ENCODE data around the gene NXNL2. TPM values are rescaled to one million over a fixed set of nuclear protein-coding genes. Genes with fewer than 3 reads are reported as not detected.

Gene NXNL2
- total RNA-seq, 1 experiment from 2014 or later: 1.4 TPM

DNA sequence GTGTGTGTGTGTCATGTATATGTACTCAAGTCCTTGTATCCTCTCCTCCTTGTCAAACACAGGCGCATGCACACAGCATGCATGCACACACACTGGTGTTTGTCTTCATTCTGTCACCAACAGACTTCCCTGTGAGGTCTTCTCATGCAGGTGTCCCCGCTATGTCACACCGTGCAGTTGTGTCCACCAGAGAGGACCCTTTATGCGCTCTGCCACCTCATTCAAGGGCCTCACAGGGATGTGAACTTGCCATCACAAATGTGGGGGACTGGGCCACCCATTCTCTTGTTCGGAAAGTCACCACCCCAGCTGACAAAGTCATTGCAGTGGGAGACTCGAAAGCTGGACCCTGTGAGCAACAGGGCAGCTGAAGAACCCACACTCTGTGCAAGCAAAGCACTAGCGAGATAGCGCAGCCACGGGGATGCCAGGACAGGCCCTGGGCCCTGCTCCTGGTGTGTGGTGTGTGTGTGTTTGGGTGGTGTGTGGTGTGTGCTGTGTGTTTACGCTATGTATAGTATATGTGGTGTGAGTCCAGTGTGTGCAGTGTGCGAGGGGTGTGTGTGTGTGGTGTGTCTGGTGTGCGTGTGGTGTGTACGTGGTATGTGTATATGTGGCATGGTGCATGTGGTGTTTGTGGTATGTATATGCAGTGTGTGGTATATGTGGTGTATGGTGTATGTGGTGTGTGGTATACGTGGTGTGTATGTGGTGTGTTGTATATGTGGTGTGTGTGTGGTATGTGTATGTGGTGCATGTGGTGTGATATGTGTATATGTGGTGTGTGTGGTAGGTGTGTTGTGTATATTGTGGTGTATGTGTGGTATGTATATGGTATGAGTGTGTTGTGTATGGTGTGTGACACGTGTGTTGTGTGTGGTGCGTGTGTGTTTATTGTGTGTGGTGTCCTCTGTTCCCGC lies 30.9 kb upstream of the NXNL2 start:
- BruUV-seq (replicated peaks): no TSS peak
- intact Hi-C loops (cut with micrococcal nuclease; ENCODE audit: unreplicated experiment): no loop called here
- CTCF ChIA-PET: no interaction called here

DNA sequence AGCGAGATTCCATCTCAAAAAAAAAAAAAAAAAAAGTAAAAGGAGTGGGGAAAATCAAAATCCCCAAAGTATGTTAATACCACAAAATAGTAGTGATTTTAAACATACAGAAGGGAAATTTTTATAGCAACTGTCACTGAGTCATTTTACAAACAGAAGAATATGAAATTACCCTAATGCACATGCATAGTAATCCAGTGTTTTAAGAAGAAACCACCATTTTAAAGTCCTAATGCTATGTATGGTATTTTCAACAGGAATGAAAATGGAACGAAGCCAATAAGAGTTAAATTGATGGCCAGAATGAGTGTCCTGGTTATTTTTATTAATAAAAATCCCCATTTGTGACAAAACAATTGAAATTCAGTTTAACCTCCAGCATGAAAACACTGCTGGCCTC lies 26.7 kb upstream of the NXNL2 start:
- TF ChIP-seq, protein P1, sequence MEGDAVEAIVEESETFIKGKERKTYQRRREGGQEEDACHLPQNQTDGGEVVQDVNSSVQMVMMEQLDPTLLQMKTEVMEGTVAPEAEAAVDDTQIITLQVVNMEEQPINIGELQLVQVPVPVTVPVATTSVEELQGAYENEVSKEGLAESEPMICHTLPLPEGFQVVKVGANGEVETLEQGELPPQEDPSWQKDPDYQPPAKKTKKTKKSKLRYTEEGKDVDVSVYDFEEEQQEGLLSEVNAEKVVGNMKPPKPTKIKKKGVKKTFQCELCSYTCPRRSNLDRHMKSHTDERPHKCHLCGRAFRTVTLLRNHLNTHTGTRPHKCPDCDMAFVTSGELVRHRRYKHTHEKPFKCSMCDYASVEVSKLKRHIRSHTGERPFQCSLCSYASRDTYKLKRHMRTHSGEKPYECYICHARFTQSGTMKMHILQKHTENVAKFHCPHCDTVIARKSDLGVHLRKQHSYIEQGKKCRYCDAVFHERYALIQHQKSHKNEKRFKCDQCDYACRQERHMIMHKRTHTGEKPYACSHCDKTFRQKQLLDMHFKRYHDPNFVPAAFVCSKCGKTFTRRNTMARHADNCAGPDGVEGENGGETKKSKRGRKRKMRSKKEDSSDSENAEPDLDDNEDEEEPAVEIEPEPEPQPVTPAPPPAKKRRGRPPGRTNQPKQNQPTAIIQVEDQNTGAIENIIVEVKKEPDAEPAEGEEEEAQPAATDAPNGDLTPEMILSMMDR (IDR thresholded peaks at IDR 0.05): no peak
- TF ChIP-seq SIN3A (IDR thresholded peaks at IDR 0.05; ENCODE audit: borderline replicate concordance, insufficient read depth, low read depth, low read length) (no peak), POLR2AphosphoS5 (IDR thresholded peaks at IDR 0.05; ENCODE audit: low read depth, low read length) (no peak)
- no peaks in the 10 kb centered on the region for H3K27me3 ChIP-seq (ENCODE audit: control insufficient read depth, insufficient read depth, low read length)
- H3K4me1 ChIP-seq (ENCODE audit: control insufficient read depth, insufficient read depth, low read length): no peaks in the 10 kb centered on the region
- ChIA-PET CTCF (no interaction called here), POLR2A (no interaction called here)
- no TSS peak for BruUV-seq (replicated peaks)
- DNase-seq (ENCODE audit: low read depth, low spot score) (no peak), ATAC-seq (no peak)
- H3K4me3 ChIP-seq (ENCODE audit: low read depth in 2 of 2, low read length in 2 of 2): no peak overlapping the region
- H3K36me3 ChIP-seq (ENCODE audit: control insufficient read depth, insufficient read depth, low read length): no peaks in the 10 kb centered on the region
- in situ Hi-C loops (cut with HindIII; ENCODE audit: low pct_unique_long_range_greater_than_20kb, low sequenced_read_pairs) (no loop called here), intact Hi-C loops (cut with micrococcal nuclease; ENCODE audit: unreplicated experiment) (no loop called here)
- H3K27ac ChIP-seq (ENCODE audit: low read length): no peak overlapping the region
- H3K9me3 ChIP-seq (ENCODE audit: control insufficient read depth, insufficient read depth, low read depth, low read length): no peaks in the 10 kb centered on the region

More for the DNA sequence above, 30.9 kb upstream of the NXNL2 start:
- no peaks in the 10 kb centered on the region for H3K27me3 ChIP-seq (ENCODE audit: control insufficient read depth, insufficient read depth, low read length)
- TF ChIP-seq TCF7L2 (IDR thresholded peaks at IDR 0.05; ENCODE audit: low read depth, low read length) (no peak), POLR2AphosphoS5 (IDR thresholded peaks at IDR 0.05; ENCODE audit: low read depth, low read length) (no peak)
- TF ChIP-seq, protein P2, sequence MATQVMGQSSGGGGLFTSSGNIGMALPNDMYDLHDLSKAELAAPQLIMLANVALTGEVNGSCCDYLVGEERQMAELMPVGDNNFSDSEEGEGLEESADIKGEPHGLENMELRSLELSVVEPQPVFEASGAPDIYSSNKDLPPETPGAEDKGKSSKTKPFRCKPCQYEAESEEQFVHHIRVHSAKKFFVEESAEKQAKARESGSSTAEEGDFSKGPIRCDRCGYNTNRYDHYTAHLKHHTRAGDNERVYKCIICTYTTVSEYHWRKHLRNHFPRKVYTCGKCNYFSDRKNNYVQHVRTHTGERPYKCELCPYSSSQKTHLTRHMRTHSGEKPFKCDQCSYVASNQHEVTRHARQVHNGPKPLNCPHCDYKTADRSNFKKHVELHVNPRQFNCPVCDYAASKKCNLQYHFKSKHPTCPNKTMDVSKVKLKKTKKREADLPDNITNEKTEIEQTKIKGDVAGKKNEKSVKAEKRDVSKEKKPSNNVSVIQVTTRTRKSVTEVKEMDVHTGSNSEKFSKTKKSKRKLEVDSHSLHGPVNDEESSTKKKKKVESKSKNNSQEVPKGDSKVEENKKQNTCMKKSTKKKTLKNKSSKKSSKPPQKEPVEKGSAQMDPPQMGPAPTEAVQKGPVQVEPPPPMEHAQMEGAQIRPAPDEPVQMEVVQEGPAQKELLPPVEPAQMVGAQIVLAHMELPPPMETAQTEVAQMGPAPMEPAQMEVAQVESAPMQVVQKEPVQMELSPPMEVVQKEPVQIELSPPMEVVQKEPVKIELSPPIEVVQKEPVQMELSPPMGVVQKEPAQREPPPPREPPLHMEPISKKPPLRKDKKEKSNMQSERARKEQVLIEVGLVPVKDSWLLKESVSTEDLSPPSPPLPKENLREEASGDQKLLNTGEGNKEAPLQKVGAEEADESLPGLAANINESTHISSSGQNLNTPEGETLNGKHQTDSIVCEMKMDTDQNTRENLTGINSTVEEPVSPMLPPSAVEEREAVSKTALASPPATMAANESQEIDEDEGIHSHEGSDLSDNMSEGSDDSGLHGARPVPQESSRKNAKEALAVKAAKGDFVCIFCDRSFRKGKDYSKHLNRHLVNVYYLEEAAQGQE (IDR thresholded peaks at IDR 0.05; ENCODE audit: insufficient read depth in 1 of 2, low read depth in 2 of 2, low read length in 1 of 2): no peak
- H3K36me3 ChIP-seq (ENCODE audit: control insufficient read depth, insufficient read depth, low read length): no peaks in the 10 kb centered on the region
- no peak for ATAC-seq
- no peak for DNase-seq (ENCODE audit: low read depth, low spot score)
- H3K4me1 ChIP-seq (ENCODE audit: control insufficient read depth, insufficient read depth, low read length): no peaks in the 10 kb centered on the region
- POLR2A ChIA-PET: no interaction called here
- no peak overlapping the region for H3K4me3 ChIP-seq (ENCODE audit: low read depth in 2 of 2, low read length in 2 of 2)
- no peak overlapping the region for H3K27ac ChIP-seq (ENCODE audit: low read length)
- in situ Hi-C loops (cut with HindIII; ENCODE audit: low pct_unique_long_range_greater_than_20kb, low sequenced_read_pairs): no loop called here
- H3K9me3 ChIP-seq (ENCODE audit: control insufficient read depth, insufficient read depth, low read depth, low read length): no peaks in the 10 kb centered on the region

DNA sequence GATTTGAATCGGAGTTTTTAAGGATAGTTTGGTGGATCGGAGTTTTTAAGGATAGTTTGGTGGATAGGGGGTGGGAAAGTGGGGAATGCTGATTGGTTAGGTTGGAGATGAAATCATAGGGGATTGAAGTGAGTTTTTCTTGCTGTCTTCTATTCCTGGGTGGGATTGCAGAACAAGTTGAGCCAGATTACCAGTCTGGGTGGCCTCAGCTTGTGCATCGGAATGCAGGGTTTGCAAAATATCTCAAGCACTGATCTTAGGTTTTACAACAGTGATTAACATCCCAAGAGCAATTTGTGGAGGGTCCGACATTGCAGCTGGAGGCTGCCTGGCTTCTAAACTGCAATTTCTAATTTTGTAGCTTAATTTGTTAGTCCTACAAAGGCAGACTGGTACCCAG lies 23.1 kb upstream of the NXNL2 start:
- CTCF ChIA-PET: no interaction called here
- no peak for DNase-seq (ENCODE audit: low read depth, low spot score)
- intact Hi-C loops (cut with micrococcal nuclease; ENCODE audit: unreplicated experiment): no loop called here
- Histone ChIP-seq H3K9me3 (ENCODE audit: control insufficient read depth, insufficient read depth, low read depth, low read length) (no peaks in the 10 kb centered on the region), H3K36me3 (ENCODE audit: control insufficient read depth, insufficient read depth, low read length) (no peaks in the 10 kb centered on the region), H3K4me3 (ENCODE audit: low read depth in 2 of 2, low read length in 2 of 2) (no peak overlapping the region), H3K4me1 (ENCODE audit: control insufficient read depth, insufficient read depth, low read length) (no peaks in the 10 kb centered on the region), H3K27me3 (ENCODE audit: control insufficient read depth, insufficient read depth, low read length) (no peaks in the 10 kb centered on the region), H3K27ac (ENCODE audit: low read length) (no peak overlapping the region)
- ATAC-seq: no peak
- BruUV-seq (replicated peaks): no TSS peak
- in situ Hi-C loops (cut with HindIII; ENCODE audit: low pct_unique_long_range_greater_than_20kb, low sequenced_read_pairs): no loop called here
- TF ChIP-seq POLR2AphosphoS5 (IDR thresholded peaks at IDR 0.05; ENCODE audit: low read depth, low read length) (no peak), SIN3A (IDR thresholded peaks at IDR 0.05; ENCODE audit: borderline replicate concordance, insufficient read depth, low read depth, low read length) (no peak), TCF7L2 (IDR thresholded peaks at IDR 0.05; ENCODE audit: low read depth, low read length) (no peak)
- TF ChIP-seq, protein P1 (IDR thresholded peaks at IDR 0.05): no peak
- TF ChIP-seq, protein P2 (IDR thresholded peaks at IDR 0.05; ENCODE audit: insufficient read depth in 1 of 2, low read depth in 2 of 2, low read length in 1 of 2): no peak
- POLR2A ChIA-PET: no interaction called here
